HG03139 (cell line): Measurements from ENCODE around the gene NKX2-2.

Experiments used
- ATAC-seq: cut with Tn5 transposase; IDR thresholded peaks from one replicate; pipeline ENCODE4 v1.9.1; 2021; ENCODE audit not compliant: unreplicated experiment

Gene NKX2-2

DNA sequence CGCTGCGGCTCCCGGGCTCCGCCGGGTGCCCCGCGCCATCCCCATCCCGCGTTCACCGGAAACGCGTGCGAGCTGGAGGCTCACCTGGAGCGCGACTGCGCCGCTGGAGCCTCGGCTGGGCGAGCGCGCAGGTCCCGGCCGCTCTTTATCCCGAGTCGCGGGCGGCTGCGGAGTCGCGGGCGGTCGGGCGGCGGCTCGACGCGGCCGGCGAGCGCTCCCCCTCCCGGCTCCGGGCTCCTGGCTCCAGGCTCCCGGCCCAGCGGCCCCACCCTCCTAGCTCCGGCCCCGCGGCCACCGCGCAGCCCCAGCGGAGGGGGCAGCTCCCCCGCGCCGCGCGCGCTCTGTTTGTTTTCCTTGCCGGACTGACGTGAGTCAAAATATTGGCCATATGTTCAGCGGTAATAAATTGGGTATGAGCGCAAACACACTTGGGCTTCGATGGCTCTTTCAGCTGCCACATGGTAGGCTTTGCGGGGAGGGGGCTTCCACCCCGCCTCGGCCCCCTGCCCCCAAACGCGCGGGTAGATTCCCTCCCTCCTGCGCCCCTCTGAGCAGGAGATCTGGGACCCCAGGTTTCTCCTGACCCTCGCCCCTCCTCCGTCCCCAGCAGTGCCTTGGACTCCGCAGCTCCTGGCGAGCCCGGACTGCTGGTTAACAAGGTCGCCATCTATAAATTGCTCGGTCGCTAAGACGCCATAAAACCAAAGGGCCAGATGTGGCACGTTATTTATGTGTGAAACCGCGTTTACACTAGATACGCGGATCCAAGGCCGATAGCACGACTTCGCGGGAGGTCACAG, 8.8 kb upstream of the NKX2-2 start:
- no peak for ATAC-seq

DNA sequence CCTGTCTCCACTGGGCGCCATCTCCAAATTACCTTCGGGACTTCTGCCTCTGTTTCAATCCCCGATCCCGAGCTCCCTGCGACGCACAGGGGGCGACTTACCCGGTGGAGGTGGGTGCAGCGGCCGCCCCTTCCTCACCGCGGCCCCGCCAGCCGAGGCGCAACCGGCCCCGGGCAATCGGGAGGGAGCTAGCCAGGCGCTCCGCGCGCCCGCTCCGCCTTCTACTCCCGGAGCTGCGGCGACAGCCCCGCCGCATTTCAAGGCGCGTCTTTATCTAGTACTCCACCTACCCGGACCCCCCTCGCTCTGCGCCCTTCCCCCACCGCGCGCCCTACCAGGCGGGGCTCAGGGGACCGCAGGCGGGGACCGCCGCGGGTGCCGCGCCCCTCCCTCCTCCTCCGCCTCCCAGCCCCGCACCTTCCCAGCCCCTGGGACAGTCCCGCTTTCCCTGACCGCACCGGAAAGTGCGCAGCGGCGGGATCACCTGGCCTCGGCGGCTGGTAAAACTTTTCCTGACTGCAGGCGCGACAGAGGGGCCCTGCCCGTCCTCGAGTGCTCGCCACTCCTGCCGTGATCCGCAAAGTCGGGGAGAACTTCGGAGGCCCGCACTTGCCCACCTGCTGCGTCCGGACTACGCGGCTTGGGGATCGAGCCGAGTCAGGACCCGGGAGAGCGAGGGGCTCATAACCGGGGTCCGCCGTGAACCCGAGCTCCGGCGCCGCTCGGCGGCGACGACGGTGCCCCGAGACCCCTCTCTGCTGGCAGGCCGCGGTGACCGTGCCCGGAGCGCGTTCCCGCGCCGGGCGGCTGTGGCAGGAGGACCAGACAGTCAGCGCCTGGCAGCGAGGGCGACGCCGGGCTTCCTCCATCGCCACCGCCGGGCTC, 8.0 kb upstream of the NKX2-2 start:
- no peak for ATAC-seq

DNA sequence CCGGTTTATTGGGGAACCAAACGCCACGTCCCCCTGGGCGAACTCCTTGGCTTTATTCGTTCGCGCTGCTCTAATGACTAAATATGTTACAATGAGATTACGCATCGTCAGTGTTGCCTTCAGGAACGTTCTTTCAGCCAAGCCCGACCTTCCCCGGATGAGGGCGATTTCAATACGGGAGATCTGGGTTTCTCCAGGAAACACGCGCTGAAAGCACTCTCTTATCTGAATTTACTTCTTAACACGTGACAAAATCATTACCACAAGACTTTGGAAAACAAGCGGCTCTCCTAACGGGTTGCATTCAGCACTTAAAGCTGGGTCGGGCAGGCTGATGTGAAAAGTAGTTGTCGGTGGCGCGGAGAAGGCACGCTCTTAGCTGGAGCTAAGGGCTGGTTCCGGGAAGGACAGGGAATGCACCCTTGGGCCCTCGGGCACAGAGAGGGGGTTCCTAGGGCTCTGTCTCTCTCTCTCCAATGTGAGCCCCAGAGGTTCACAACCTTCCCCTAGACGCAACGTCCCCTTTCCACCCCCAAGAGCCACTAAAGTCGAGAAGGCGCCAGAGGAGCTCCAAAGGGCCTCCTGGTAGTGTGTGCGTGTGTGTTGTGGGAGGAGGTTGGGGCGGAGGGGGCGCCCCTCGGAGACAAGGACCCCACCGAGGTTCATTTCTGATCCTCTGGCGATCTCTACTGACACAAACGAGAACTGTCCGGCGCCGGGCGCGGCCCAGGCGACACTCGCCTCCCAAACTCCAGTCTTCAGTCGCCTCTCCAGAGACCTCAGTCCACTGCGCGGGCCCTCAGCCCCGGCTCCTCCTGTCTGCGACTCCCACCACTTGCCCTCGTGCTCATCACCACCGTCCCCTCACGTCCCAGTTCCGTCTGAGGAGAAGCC, 7.1 kb upstream of the NKX2-2 start:
- ATAC-seq = no peak

DNA sequence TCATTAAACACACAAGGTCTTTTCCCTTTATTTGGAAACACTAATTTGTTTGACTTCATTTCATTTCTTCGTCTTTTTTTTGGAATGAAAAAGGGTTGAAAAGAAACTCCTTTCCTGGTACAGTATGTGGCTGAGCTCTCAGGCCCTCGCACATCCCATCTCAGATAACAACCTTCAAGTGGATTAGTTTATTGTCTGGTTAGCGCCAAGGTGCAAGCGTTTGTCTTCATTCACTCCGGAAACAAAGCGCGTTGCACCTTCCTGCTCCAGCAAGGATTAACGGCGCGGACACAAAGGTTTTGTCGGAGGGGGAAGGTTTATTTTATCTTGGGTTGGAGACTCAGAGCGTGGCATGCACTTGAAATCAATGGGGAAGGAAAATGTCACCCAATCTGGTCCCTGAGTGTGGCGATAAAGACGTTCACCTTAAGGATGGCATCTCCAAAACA, 5.3 kb upstream of the NKX2-2 start:
- no peak for ATAC-seq

DNA sequence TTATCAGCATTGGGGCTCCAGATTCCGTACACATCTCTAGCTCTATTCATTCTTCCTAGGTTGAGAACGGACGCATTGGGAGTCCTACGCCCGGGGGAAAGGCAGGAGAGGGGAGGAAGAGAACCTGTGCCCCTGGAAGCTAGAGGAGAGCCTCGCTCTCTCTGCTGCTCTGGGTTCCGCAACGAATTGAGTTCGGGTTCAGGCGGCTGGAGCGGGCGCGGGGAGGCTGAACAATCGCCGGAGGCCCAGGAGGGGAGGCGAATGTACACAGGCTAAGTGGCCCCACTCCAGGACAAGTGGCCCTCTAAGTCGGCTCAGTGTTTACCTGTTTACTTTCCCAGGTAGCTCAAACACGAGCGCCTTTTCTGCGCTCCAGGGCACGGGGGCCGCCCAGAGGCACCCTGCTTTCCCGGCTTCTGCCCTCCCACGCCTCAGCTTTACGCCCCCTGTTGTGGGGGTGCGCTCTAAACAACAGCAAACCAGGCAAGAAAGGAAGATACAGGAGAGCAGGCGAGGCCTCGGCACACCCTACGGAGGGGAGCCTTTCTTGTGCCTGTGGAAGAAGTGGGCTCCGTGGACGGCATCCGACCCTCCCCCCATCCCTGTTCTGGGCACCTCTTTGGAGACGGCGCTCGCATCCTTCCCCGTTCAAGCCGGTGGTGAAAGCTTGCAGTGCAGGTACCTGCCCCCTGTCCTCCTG, 4.6 kb upstream of the NKX2-2 start:
- ATAC-seq = no peak

DNA sequence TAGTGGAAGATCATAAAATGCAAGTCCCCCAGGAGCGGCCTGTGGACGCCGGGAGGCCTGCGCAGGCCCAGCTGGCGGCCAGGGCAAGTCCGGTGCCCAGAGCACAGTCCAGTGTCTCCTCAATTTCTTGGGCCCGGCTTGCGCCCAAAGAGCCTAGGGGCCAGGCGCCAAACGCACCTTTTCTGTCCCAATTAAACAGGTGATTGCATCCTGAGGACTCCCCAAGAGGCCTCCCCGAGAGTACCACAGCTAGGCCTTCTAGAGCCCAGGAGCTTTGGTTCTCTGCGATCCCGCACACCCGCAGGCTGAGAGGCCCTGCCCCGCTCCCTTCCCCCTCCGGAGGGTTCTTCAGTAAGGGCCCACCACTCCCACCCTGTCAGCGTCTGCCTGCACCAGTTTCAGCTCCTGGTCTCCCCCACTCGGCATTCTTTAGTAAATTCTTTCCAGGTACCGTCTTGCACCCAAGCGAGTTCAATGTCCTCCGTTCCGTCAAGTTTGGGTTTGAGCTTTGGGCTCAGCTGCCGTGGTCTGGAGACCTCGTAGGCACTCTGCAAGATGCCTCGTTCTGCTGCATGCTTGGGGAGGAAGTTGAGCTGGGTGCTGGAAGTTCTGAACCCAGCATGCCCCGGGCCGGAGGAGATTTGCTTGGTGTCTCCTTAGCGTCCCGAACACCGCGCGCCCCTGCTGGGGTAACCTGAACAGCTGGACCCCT, 3.9 kb upstream of the NKX2-2 start:
- ATAC-seq = no peak

DNA sequence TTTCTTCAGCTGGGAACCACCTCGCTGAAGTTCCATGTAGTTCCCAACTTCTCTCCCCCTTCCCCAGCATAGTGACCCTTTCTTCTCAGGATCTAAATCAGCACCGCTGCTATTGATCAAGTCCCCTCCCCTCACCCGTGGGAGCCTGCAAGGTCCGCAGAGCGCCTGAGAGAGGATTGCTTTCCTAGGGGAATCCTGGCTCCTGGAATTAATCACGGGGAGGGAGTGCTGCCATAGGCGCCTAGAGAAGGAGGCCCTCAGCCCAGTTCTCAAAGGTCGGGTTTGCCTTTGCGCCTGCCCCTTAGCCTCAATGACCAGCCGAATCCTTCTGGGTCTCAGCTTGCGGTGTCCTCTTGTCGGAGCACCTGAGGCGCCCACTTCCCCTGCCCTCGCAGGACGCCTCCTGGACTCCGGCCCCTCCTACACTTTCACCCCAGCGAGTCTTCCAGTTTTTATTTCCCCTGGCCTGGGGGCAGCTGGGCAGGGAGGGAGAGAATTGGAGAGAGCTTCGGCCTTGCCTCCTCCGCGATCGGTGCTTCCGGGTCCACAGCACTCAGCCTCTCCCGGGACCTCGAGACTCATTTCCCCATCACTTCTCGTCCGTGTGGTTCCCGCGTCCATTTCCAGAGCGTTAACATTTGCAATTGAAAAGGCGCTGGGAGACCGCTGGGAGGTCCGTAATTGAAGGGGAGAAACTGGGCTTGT, 3.1 kb upstream of the NKX2-2 start:
- no peak for ATAC-seq

DNA sequence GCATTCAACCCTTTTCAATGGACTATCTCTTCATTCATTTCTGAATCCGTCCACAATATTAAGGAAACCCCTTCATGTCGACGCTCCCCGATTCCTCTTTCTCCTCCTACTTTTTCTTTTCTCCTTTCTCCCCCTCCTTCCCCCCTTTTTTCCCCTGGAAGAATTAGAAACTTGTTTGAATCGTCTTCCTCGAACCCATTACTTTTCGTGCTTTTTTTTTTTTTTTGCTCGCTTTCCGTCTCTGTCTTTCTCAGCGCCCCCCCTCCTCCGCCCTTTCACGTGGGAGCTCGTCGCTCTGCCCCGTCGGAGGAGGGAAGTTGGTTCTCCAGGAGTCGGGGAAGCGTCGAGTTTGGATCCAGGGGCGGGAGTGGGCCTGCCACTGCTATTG, 2.3 kb upstream of the NKX2-2 start:
- ATAC-seq = no peak

DNA sequence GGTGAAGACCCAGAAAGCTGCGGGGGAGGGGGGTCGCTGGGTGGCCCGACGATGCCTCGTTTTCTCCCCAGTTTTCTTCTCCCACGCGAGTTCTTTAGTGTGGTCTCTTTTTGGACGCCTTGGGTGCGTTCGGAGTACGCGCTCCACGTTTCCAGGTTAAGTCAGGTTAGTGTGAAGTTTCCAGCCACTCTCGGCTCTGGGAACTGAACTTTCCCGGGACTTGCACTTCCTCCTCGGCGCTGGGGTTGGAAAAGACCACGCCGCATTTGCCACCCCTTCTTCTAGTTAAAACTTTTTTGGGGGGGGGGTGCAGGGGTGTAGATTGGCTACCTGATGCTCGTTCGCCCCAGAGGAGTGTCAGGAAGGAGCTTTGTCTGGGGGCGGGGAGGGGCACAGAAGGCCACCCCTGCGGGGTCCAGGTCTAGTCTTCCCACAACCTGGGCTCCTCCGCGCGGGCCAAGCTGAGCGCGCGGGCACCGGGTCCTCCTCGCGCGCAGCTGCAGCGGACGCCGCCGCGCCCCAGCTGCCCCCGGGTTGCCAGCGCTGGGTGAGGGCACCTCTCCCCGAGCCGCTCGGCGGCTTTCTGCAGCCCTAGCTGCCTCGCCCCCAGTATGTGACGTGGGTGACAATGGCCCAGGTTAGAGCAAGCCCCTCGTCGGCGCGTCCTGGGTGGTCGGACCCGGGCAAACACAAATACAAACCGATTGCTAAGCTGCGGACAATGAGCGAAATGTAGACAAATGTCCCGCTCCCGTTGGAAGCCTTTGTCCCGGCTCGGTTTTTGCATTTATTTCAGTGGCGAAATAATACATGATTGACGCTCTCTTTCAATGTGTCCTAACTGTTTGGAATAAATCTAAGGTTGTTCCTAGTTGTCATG, 1.7 kb upstream of the NKX2-2 start:
- ATAC-seq = no peak

DNA sequence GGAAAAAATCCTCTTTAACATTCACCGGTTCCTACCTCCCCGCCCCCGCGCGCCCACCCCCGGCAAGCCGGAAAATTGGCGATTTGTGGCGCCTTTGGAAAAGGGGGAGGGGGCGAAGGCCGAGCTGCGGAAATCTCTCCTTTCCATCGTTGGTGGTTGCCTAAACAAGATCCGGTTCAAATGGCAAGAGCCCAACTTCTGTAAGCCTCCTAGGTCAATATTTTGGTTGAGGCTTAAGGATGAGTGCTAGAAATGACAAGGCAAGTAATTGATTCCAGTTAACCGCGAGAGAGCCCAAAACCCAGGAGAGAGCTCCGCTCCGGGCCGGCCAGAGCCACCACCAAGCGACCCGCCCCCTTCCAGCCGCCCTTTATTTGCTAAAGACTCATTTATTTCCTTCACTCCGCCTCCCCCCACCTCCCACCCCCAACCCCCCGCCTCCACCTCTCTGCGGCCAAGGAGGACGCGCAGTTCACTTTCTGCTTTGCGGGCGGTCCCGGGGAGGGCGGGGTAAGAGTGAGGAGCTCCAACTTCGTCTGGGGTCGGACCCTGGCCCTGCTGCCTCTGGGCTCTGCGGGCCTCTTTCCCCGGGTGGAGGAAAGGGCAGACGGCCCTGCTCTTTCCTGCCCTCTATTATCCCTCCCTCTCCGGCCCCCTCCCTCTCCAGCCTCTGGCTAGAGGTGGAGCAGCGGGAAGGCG, 838 bp upstream of the NKX2-2 start:
- no peak for ATAC-seq

DNA sequence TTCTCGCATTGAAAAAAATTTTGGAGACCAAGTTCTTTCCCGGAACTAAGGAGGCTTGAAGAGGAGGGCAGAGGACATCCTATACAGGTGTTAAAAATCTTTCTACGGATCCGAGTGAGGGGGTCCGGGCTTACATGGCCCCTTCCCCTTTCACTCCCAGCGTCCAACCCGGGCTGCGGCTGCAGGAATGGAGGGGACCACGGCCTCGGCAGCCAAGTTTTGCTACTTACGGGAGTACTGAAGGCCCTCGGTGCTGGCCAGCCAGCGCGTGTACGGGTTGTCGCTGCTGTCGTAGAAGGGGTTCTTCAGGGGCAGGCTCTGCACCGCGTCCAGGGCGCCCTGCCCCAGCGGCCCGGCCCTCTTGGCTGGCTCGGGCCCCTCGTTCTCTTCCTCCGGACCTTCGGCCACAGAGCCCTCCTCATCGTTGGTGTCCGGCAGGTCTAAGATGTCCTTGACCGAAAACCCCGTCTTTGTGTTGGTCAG, 642 bp downstream of the NKX2-2 start:
- ATAC-seq = no peak

DNA sequence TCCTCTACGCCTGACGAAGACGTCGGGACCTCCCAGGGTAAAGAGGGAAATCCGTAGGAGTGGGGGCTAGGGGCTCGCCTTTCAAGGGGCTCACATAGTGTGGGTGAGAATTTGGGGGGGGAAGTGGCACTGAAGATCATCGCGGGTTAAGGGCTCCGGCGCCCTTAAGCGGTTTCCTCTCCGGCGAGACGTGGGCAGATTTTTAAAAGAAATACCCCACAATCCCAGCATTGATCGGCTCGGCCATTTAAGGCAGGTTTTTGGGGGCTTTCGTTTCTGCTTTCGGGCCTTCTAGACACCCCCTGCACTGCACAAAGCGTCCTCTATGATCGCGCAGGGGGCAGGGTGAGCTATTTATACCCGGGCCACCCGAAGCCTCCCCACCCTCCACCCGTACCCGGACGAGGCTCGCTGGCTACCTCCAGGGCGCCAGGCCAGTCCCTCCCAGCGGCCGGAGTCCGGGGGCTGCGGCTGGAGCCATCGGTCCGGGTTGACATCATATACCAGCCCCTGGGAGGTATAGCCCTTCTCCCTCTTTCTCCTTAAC, 1.2 kb downstream of the NKX2-2 start:
- ATAC-seq = no peak

DNA sequence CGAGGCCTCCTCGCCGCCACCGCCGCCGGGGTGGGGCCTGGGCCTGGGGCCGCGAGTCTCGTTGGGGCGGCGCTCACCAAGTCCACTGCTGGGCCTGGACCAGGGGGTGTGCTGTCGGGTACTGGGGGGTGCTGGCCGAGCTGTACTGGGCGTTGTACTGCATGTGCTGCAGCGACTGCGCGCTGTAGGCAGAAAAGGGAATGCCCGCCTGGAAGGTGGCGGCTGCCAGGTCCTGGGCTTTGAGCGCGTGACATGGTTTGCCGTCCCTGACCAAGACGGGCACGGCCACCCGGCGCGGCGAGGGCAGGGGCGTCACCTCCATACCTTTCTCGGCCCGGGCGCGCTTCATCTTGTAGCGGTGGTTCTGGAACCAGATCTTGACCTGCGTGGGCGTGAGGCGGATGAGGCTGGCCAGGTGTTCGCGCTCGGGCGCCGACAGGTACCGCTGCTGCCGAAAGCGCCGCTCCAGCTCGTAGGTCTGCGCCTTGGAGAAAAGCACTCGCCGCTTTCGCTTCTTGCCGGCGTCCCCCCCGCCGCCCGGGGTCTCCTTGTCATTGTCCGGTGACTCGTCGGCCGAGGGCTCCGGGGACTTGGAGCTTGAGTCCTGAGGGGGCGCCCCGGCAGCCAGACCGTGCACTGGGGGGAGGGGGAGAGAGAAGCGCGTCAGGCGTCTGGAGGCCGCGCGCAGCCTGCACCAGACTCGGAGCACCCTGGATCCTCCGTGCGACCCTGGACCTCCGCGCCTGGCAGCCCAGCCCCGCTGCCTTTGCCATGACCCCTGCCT, 1.8 kb downstream of the NKX2-2 start:
- ATAC-seq = no peak

DNA sequence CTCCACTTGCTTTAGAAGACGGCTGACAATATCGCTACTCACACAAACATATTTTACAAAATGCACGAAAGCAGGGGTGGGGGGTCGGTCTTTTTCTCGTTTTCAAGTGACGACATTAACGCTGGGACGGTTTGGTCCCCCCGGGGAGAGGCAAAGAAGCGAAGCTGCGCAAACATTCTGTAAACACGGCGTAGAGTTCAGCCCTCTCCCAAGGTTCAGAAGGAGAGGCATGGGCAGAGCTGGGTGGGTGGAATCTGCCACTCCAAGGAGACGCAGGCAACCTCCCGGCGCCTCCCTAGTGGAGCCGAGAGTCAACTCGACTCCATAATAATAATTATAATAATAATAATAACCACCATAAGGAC, 2.4 kb downstream of the NKX2-2 start:
- ATAC-seq = no peak

DNA sequence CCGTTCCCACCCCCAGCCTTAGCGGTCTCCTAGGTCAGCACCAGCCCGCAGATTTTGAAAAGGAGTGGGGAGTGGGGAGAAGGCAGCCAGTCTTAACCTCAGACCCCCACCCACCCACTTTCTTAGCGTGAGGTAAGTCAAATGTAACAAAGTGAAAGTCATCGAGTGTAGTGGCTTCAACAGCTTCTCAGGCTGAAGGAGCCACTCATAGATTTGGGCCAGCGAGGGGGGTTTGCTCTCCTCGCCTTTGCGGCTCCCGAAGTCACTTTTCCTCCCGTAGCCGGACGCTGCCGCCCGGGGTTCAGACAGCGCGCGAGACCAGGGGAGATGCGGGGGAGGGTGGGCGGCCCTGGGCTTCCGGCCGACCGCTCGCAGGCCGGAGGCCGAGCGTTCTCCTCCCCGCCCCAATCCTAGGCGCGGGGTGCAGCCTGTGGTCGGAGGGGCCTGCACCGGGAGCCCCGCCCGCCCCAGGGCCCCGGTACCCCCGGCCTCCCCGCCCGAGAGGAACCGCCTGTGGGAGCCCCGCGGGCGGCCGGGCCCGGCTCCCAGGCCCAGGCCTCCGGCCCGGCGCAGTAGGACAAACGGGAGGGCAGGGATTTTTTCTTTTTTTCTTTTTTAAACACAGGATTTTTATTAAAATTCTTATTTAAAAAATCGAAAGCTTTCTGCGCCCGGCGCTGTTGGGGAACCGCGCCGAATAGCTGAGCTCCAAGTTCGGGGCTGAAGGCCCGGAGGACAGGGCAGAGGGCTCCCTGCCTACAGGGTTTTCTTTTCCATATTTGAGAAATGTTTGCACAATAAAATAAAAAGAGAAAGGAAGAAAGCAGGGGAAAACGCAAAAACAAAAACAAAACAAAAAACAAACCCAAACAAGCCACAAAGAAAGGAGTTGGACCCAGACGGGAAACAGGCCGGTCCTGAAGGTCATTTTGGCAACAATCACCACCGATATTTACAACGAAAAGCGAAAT, 3.2 kb downstream of the NKX2-2 start:
- no peak for ATAC-seq
